GM23338 (cell line): ENCODE data around the gene MGRN1. TPM values are rescaled to one million over a fixed set of nuclear protein-coding genes. Genes with fewer than 3 reads are reported as not detected.
"Not testable (repeated sequence)": the region's sequence is repeated elsewhere in the genome, so short reads cannot be mapped to it uniquely, and the experiment has no call there.

Experiments used
- ATAC-seq: fragments of 200-7000 bp; cut with Tn5 transposase; 3 replicates; pipeline ENCODE4 v1.9.1; 2020
- DNase-seq: peaks from one replicate; pipeline ENCODE4 v3.0.0-alpha.2; 2015; ENCODE audit warnings: low spot score
- H2AFZ ChIP-seq: fragments of 200-600 bp; sonication (generic); 2 replicates; pipeline ENCODE4 v1.8.0; 2016; ENCODE audit warnings: antibody characterized with exemption, mild to moderate bottlenecking, moderate library complexity
- H3F3A ChIP-seq: fragments of 200-600 bp; sonication (generic); replicated peaks from 2 replicates; pipeline ENCODE4 v1.8.0; 2017; ENCODE audit warnings: antibody characterized with exemption, mixed run types, low read depth
- H3K27ac ChIP-seq: fragments of 200-600 bp; sonication (generic); 2 replicates; pipeline ENCODE4 v1.6.1; 2016; ENCODE audit warnings: low read depth
- H3K27me3 ChIP-seq: fragments of 200-600 bp; sonication (generic); 2 replicates; pipeline ENCODE4 v1.8.0; 2016; ENCODE audit warnings: mild to moderate bottlenecking, mixed run types, moderate library complexity; ENCODE audit not compliant: insufficient read depth
- H3K36me3 ChIP-seq: fragments of 200-600 bp; sonication (generic); 2 replicates; pipeline ENCODE4 v1.8.0; 2016; ENCODE audit warnings: mild to moderate bottlenecking; ENCODE audit not compliant: insufficient read depth
- H3K4me1 ChIP-seq: fragments of 200-600 bp; sonication (generic); 2 replicates; pipeline ENCODE4 v1.8.0; 2016; ENCODE audit warnings: mild to moderate bottlenecking, moderate library complexity; ENCODE audit not compliant: insufficient read depth
- H3K4me2 ChIP-seq: fragments of 200-600 bp; sonication (generic); 2 replicates; pipeline ENCODE4 v1.7.1; 2017; ENCODE audit warnings: mixed run types
- H3K4me3 ChIP-seq: fragments of 200-600 bp; sonication (generic); 2 replicates; pipeline ENCODE4 v1.6.1; 2016; ENCODE audit warnings: mixed run types
- H3K79me2 ChIP-seq: fragments of 200-600 bp; sonication (generic); replicated peaks from 2 replicates; pipeline ENCODE4 v1.8.0; 2017; ENCODE audit warnings: mild to moderate bottlenecking; ENCODE audit not compliant: insufficient read depth
- H3K9me2 ChIP-seq: fragments of 200-600 bp; sonication (generic); 2 replicates; pipeline ENCODE4 v1.8.0; 2017; ENCODE audit not compliant: insufficient read depth
- H4K20me1 ChIP-seq: fragments of 200-600 bp; sonication (generic); replicated peaks from 2 replicates; pipeline ENCODE4 v1.8.0; 2017; ENCODE audit warnings: mild to moderate bottlenecking; ENCODE audit not compliant: insufficient read depth
- H3K27ac Mint-ChIP-seq: 2 replicates; pipeline ENCODE4 v1.8.0; 2020; ENCODE audit warnings: inconsistent platforms, mild to moderate bottlenecking, moderate library complexity, mixed read lengths
- H3K27me3 Mint-ChIP-seq: 3 replicates; pipeline ENCODE4 v1.8.0; 2022; ENCODE audit warnings: low read depth, mild to moderate bottlenecking, moderate library complexity, mixed read lengths, inconsistent platforms; ENCODE audit not compliant: insufficient read depth, poor library complexity
- H3K36me3 Mint-ChIP-seq: 3 replicates; pipeline ENCODE4 v1.8.0; 2021; ENCODE audit warnings: low read depth, mild to moderate bottlenecking, inconsistent platforms, moderate library complexity, mixed read lengths
- H3K4me1 Mint-ChIP-seq: 3 replicates; pipeline ENCODE4 v1.8.0; 2020; ENCODE audit warnings: mild to moderate bottlenecking, inconsistent platforms, mixed read lengths
- H3K4me3 Mint-ChIP-seq: 3 replicates; pipeline ENCODE4 v1.8.0; 2021; ENCODE audit warnings: moderate library complexity, mild to moderate bottlenecking, inconsistent platforms, mixed read lengths
- H3K9me3 Mint-ChIP-seq: 3 replicates; pipeline ENCODE4 v1.8.0; 2020; ENCODE audit warnings: moderate library complexity, mild to moderate bottlenecking, inconsistent platforms, mixed read lengths
- CREB1 ChIP-seq: fragments of 250-450 bp; sonication (Bioruptor Pico); IDR thresholded peaks from 2 replicates; pipeline ENCODE4 v1.5.0; 2020; ENCODE audit warnings: low read depth, mild to moderate bottlenecking, moderate library complexity
- CTCF ChIP-seq, 2 experiments: fragments of 200-600 bp in 1 of 2; sonication (generic) in 1 of 2; conservative IDR thresholded peaks; 2 replicates each; pipeline versions ENCODE4 v1.5.1 to v1.6.1; 2016 to 2017; ENCODE audit warnings: antibody characterized with exemption in 2 of 2, low read depth in 2 of 2, mild to moderate bottlenecking in 2 of 2, moderate library complexity in 1 of 2
- EZH2 ChIP-seq: fragments of 200-600 bp; sonication (generic); IDR thresholded peaks from one replicate; pipeline ENCODE4 v1.8.0; 2017; ENCODE audit warnings: antibody characterized with exemption, mild to moderate bottlenecking, low read depth; ENCODE audit not compliant: unreplicated experiment
- EZH2phosphoT487 ChIP-seq: fragments of 200-600 bp; sonication (generic); IDR thresholded peaks from one replicate; pipeline ENCODE4 v1.8.1; 2018; ENCODE audit warnings: antibody characterized with exemption; ENCODE audit not compliant: unreplicated experiment
- microRNA-seq: library from miRNA; unstranded; fragments of <30 nt; microRNA quantifications from one replicate; pipeline ENCODE4, GENCODE V29; 2017
- polyA plus RNA-seq: library from polyadenylated mRNA; unstranded; fragments of >200 nt; fragmentation: Nextera tagmentation; extraction: Ambion mirVana; gene quantifications from 2 replicates; pipeline ENCODE4 v1.2.1, GENCODE V29; 2016
- small RNA-seq: library from RNA; depleted of rRNA; stranded (forward); fragments of <200 nt; gene quantifications from one replicate; pipeline ENCODE3, GENCODE V24; 2014; ENCODE audit warnings: low replicate concordance
- total RNA-seq: library from RNA; depleted of rRNA; stranded (reverse); fragments of >200 nt; shearing (Covaris generic); gene quantifications from 2 replicates; pipeline ENCODE4 v1.2.3, GENCODE V29; 2014; rRNA removed

MGRN1 gene
- total and polyA plus RNA-seq, 2 experiments from 2014 or later, result 13.1 to 71.8 TPM

GRCh38 chr16:4737545-4737944 is 112.9 kb downstream of the MGRN1 start:
- H2AFZ ChIP-seq, result no peak overlapping the region
- H3K4me3 Mint-ChIP-seq, result no peak overlapping the region
- peaks cover 18% of the 10 kb centered on the region for H3K27me3 Mint-ChIP-seq
- H3K79me2 ChIP-seq, result peaks cover 13% of the 10 kb centered on the region
- peaks cover 12% of the 10 kb centered on the region for H3F3A ChIP-seq
- no peak for TF ChIP-seq EZH2
- TF ChIP-seq EZH2phosphoT487, result no peak
- no peak for TF ChIP-seq CREB1
- TF ChIP-seq CTCF (conservative IDR thresholded peaks at IDR 0.05; ENCODE audit: low read depth in 2 of 2), result no peak
- ATAC-seq, result no peak
- no peaks in the 10 kb centered on the region for H3K36me3 ChIP-seq
- no peaks in the 10 kb centered on the region for H3K9me2 ChIP-seq
- H3K9me3 Mint-ChIP-seq, result no peaks in the 10 kb centered on the region
- H3K27ac ChIP-seq, result no peak overlapping the region
- no peak overlapping the region for H3K27ac Mint-ChIP-seq
- H3K27me3 ChIP-seq, result no peaks in the 10 kb centered on the region
- no peaks in the 10 kb centered on the region for H4K20me1 ChIP-seq
- peaks cover 9% of the 10 kb centered on the region; the same call in 2 of the 3 replicates for H3K4me1 Mint-ChIP-seq
- H3K4me3 ChIP-seq, result no peak overlapping the region
- DNase-seq, result no peak
- H3K36me3 Mint-ChIP-seq, result no peaks in the 10 kb centered on the region
- no peak overlapping the region for H3K4me2 ChIP-seq
- peaks cover 11% of the 10 kb centered on the region; the same call in 1 of the 2 replicates for H3K4me1 ChIP-seq

GRCh38 chr16:4738370-4738769 is 113.7 kb downstream of the MGRN1 start:
- not testable (repeated sequence) for H3K9me3 Mint-ChIP-seq, H3K27ac Mint-ChIP-seq, H3K4me2 ChIP-seq

More at GRCh38 chr16:4738370-4738769, 113.7 kb downstream of the MGRN1 start:
- H3K36me3 ChIP-seq, H3K36me3 Mint-ChIP-seq, DNase-seq, H3K27ac ChIP-seq, H3K4me3 Mint-ChIP-seq, H3K79me2 ChIP-seq, H2AFZ ChIP-seq, H3K4me3 ChIP-seq, H4K20me1 ChIP-seq, ATAC-seq, H3K9me2 ChIP-seq, H3F3A ChIP-seq, H3K27me3 ChIP-seq: not testable (repeated sequence)
- Mint-ChIP-seq H3K4me1 (peaks cover 14% of the 10 kb centered on the region), H3K27me3 (peaks cover 24% of the 10 kb centered on the region)
- peaks cover 13% of the 10 kb centered on the region; the same call in 1 of the 2 replicates for H3K4me1 ChIP-seq

Small RNA genes within 50 kb of the gene (microRNA-seq; reads per million reads assigned to microRNA genes)
- not detected for gene MIR6769A

Small RNA genes within 50 kb of the gene (small RNA-seq; reads per million reads assigned to genes)
- gene MIR6769A (not detected), gene RN7SL850P (not detected)

Other genes with a start within 250 kb of the MGRN1 start
- gene CORO7, start 208.2 kb upstream of the MGRN1 start, total RNA-seq, result 40.5 and 46.4 TPM in 2 replicates
- gene CORO7, start 208.2 kb upstream of the MGRN1 start, polyA plus RNA-seq, result 14.2 and 19.1 TPM in 2 replicates
- 75.5 and 75.9 TPM in 2 replicates for gene DNAJA3, start 199.0 kb upstream of the MGRN1 start, total RNA-seq
- gene DNAJA3, start 199.0 kb upstream of the MGRN1 start, polyA plus RNA-seq, result 46.6 and 56.3 TPM in 2 replicates
- gene NMRAL1, start 150.2 kb upstream of the MGRN1 start, total RNA-seq, result 51.8 and 61.7 TPM in 2 replicates
- 50.4 and 50.7 TPM in 2 replicates for gene NMRAL1, start 150.2 kb upstream of the MGRN1 start, polyA plus RNA-seq
- 30.1 and 33.0 TPM in 2 replicates for gene HMOX2, start 148.4 kb upstream of the MGRN1 start, total RNA-seq
- gene HMOX2, start 148.4 kb upstream of the MGRN1 start, polyA plus RNA-seq, result 38.1 and 40.9 TPM in 2 replicates
- 56.3 and 57.6 TPM in 2 replicates for gene CDIP1, start 86.1 kb upstream of the MGRN1 start, total RNA-seq
- 38.2 and 39.2 TPM in 2 replicates for gene CDIP1, start 86.1 kb upstream of the MGRN1 start, polyA plus RNA-seq
- 1.2 and 2.2 TPM in 2 replicates for gene C16orf96, start 68.5 kb upstream of the MGRN1 start, total RNA-seq
- gene C16orf96, start 68.5 kb upstream of the MGRN1 start, polyA plus RNA-seq, result 0.09 and 0.37 TPM in 2 replicates
- 32.2 and 32.8 TPM in 2 replicates for gene UBALD1, start 9.9 kb upstream of the MGRN1 start, total RNA-seq
- 20.7 and 23.9 TPM in 2 replicates for gene UBALD1, start 9.9 kb upstream of the MGRN1 start, polyA plus RNA-seq
- 65.1 and 80.4 TPM in 2 replicates for gene NUDT16L1, start 68.7 kb downstream of the MGRN1 start, total RNA-seq
- gene NUDT16L1, start 68.7 kb downstream of the MGRN1 start, polyA plus RNA-seq, result 37.1 and 39.0 TPM in 2 replicates
- gene ANKS3, start 109.4 kb downstream of the MGRN1 start, total RNA-seq, result 19.1 and 24.9 TPM in 2 replicates
- gene ANKS3, start 109.4 kb downstream of the MGRN1 start, polyA plus RNA-seq, result 17.9 and 22.5 TPM in 2 replicates
- gene DNAAF8, start 109.7 kb downstream of the MGRN1 start, total RNA-seq, result 1.3 TPM in 1 of 2 replicates, not detected in the other
- 0.34 TPM in 1 of 2 replicates, not detected in the other for gene DNAAF8, start 109.7 kb downstream of the MGRN1 start, polyA plus RNA-seq
- gene ZNF500, start 142.3 kb downstream of the MGRN1 start, total RNA-seq, result 12.1 and 15.3 TPM in 2 replicates
- 5.3 and 5.8 TPM in 2 replicates for gene ZNF500, start 142.3 kb downstream of the MGRN1 start, polyA plus RNA-seq
- not detected in 2 replicates for gene SEPTIN12, start 163.5 kb downstream of the MGRN1 start, total RNA-seq
- gene SEPTIN12, start 163.5 kb downstream of the MGRN1 start, polyA plus RNA-seq, result not detected in 2 replicates
- gene SMIM22, start 170.5 kb downstream of the MGRN1 start, total RNA-seq, result not detected in 2 replicates
- gene SMIM22, start 170.5 kb downstream of the MGRN1 start, polyA plus RNA-seq, result 1.3 and 1.4 TPM in 2 replicates
- gene ROGDI, start 177.8 kb downstream of the MGRN1 start, total RNA-seq, result 23.3 and 38.8 TPM in 2 replicates
- 30.3 and 31.9 TPM in 2 replicates for gene ROGDI, start 177.8 kb downstream of the MGRN1 start, polyA plus RNA-seq
- gene GLYR1, start 222.5 kb downstream of the MGRN1 start, total RNA-seq, result 90.5 and 105 TPM in 2 replicates
- gene GLYR1, start 222.5 kb downstream of the MGRN1 start, polyA plus RNA-seq, result 55.1 and 59.9 TPM in 2 replicates
- 39.9 and 46.8 TPM in 2 replicates for gene UBN1, start 222.7 kb downstream of the MGRN1 start, total RNA-seq
- gene UBN1, start 222.7 kb downstream of the MGRN1 start, polyA plus RNA-seq, result 18.3 and 18.7 TPM in 2 replicates